Right lobe of liver (tissue), 4 donors: ENCODE results near the gene MYADM.

ENCODE experiments used
- CTCF ChIP-seq, 4 donors: fragments of 200-600 bp in 3 of 4; fragments of 450-650 bp in 1 of 4; IDR thresholded peaks; one replicate each; pipeline versions ENCODE4 v1.5.1 to v1.8.0; 2016 to 2022; ENCODE audit warnings: antibody characterized with exemption in 4 of 4, mild to moderate bottlenecking in 2 of 4
- POLR2A ChIP-seq: fragments of 450-650 bp; IDR thresholded peaks from one replicate; pipeline ENCODE4 v1.6.1; 2017; ENCODE audit warnings: antibody characterized with exemption, mild to moderate bottlenecking
- donor health status: DM: no; HTN: no; CAD: no.
- donor health status: DM: no; HTN: no; CAD: no.
- donor health status: DM: no; HTN: yes; CAD: no.

DNA sequence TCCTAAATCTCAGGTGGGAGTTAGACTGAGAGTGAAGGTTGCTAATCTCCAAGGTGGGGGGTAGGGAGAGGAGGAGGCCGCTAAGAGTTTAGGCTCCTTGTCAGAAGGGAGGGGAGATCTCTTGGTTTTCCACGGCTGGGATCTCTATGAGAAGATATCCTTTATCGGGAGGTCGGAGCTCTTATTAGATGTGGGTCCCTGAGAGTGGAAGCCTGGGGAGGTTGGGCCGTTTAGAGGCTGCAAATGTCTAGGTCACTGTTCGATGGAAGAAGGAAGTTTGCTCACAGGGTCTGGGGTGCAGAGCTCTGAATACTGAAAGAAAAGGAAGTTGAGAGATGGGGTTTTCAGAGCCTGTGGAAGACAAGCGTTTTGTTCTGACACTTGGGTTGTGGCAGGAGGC is 3.8 kb downstream of the MYADM start:
- TF ChIP-seq POLR2A (no peak), CTCF (IDR thresholded peaks at IDR 0.05) (no peak)
